B cell (primary cell): ENCODE results near the gene RAB28. TPM values are rescaled to one million over a fixed set of nuclear protein-coding genes. Genes with fewer than 3 reads are reported as not detected.

Experiments
- ATAC-seq: fragments of 200-7000 bp; cut with Tn5 transposase; one replicate; pipeline ENCODE4 v1.10.0; 2021; ENCODE audit warnings: low read depth, mild to moderate bottlenecking, moderate number of reproducible peaks, moderate library complexity
- CTCF ChIA-PET: fragments of 350-600 bp; sonication (Branson Sonifier 250); formaldehyde crosslinking; loops from one replicate; lab custom pipeline; 2021; ENCODE audit warnings: antibody characterized with exemption, inconsistent platforms; lab: Charles Lee
- POLR2A ChIA-PET: fragments of 350-600 bp; sonication (Branson Sonifier 250); formaldehyde crosslinking; loops from one replicate; lab custom pipeline; 2021; ENCODE audit warnings: antibody characterized with exemption; lab: Charles Lee
- DNase-seq: peaks from one replicate; pipeline ENCODE4 v3.0.0; 2013
- H2AFZ ChIP-seq: 2 replicates; pipeline ENCODE4 v1.6.1; 2012; ENCODE audit warnings: mild to moderate bottlenecking, low read depth, low read length; ENCODE audit not compliant: insufficient read depth, poor library complexity, severe bottlenecking
- H3K27ac ChIP-seq, 2 donors: 1 replicate in 1 of 2; 2 replicates in 1 of 2; pipeline ENCODE4 v1.5.1; 2012 to 2013; ENCODE audit warnings: low read length in 2 of 2, mild to moderate bottlenecking in 2 of 2, moderate library complexity in 1 of 2
- H3K27me3 ChIP-seq, 4 experiments: fragments of 200-600 bp in 1 of 4; sonication (generic) in 1 of 4; replicated peaks in 1 of 4; 1 replicate in 2 of 4; 2 replicates in 2 of 4; pipeline versions ENCODE4 v1.6.1 to v1.7.0; 2013 to 2016; ENCODE audit warnings: low read length in 3 of 4, mild to moderate bottlenecking in 2 of 4, mixed read lengths in 1 of 4, moderate library complexity in 1 of 4; ENCODE audit not compliant: insufficient read depth in 4 of 4, control insufficient read depth in 3 of 4; ENCODE audit errors: control extremely low read depth in 1 of 4
- H3K36me3 ChIP-seq, 2 experiments: replicated peaks in 1 of 2; 1 replicate in 1 of 2; 2 replicates in 1 of 2; pipeline versions ENCODE4 v1.6.1 to v1.7.1; 2013; ENCODE audit warnings: low read length in 1 of 2; ENCODE audit not compliant: insufficient read depth in 2 of 2, control insufficient read depth in 1 of 2; ENCODE audit errors: control extremely low read depth in 1 of 2, extremely low read depth in 1 of 2
- H3K4me1 ChIP-seq, 2 donors: fragments of 200-600 bp in 1 of 2; sonication (generic) in 1 of 2; 1 replicate in 1 of 2; 2 replicates in 1 of 2; pipeline versions ENCODE4 v1.5.1 to v1.6.1; 2013 to 2017; ENCODE audit warnings: low read length in 2 of 2; ENCODE audit not compliant: control insufficient read depth in 2 of 2, insufficient read depth in 2 of 2
- H3K4me2 ChIP-seq: replicated peaks from 2 replicates; pipeline ENCODE3; 2012; ENCODE audit warnings: mild to moderate bottlenecking, low read depth, low read length; ENCODE audit not compliant: poor library complexity, severe bottlenecking
- H3K4me3 ChIP-seq, 5 experiments: fragments of 200-600 bp in 1 of 5; sonication (generic) in 1 of 5; 1 replicate in 3 of 5; 2 replicates in 2 of 5; pipeline versions ENCODE4 v1.5.1 to v1.7.0; 2011 to 2016; ENCODE audit warnings: low read length in 4 of 5, mild to moderate bottlenecking in 4 of 5, low read depth in 2 of 5, control low read depth in 1 of 5, moderate library complexity in 1 of 5; ENCODE audit not compliant: insufficient read depth in 1 of 5; ENCODE audit errors: control extremely low read depth in 1 of 5, extremely low read depth in 1 of 5
- H3K79me2 ChIP-seq: fragments of 200-600 bp; sonication (generic); one replicate; pipeline ENCODE4 v1.6.0; 2016; ENCODE audit warnings: low read length; ENCODE audit not compliant: control insufficient read depth, insufficient read depth
- H3K9ac ChIP-seq: fragments of 200-600 bp; sonication (generic); 2 replicates; pipeline ENCODE4 v1.6.1; 2017; ENCODE audit warnings: mild to moderate bottlenecking, low read length, moderate library complexity
- H3K9me3 ChIP-seq, 3 donors: one replicate each; pipeline versions ENCODE4 v1.6.1 to v1.7.1; 2013; ENCODE audit warnings: low read length in 2 of 3; ENCODE audit not compliant: control insufficient read depth in 2 of 3, insufficient read depth in 1 of 3; ENCODE audit errors: control extremely low read depth in 1 of 3
- H4K20me1 ChIP-seq: 2 replicates; pipeline ENCODE4 v1.6.0; 2012; ENCODE audit warnings: mild to moderate bottlenecking, low read length; ENCODE audit not compliant: insufficient read depth, control insufficient read depth, poor library complexity, severe bottlenecking
- H3K27ac Mint-ChIP-seq: one replicate; pipeline ENCODE4 v1.8.0; 2021; ENCODE audit warnings: mixed read lengths
- H3K27me3 Mint-ChIP-seq: one replicate; pipeline ENCODE4 v1.8.0; 2021; ENCODE audit warnings: mixed read lengths
- H3K4me1 Mint-ChIP-seq: one replicate; pipeline ENCODE4 v1.8.0; 2021; ENCODE audit warnings: mixed read lengths
- H3K4me3 Mint-ChIP-seq: one replicate; pipeline ENCODE4 v1.8.0; 2021; ENCODE audit warnings: mixed read lengths
- H3K9me3 Mint-ChIP-seq: one replicate; pipeline ENCODE4 v1.8.0; 2022; ENCODE audit warnings: mixed read lengths; ENCODE audit not compliant: insufficient read depth
- EZH2 ChIP-seq: IDR thresholded peaks from 2 replicates; pipeline ENCODE4 v1.6.1; 2012; ENCODE audit warnings: borderline replicate concordance, low read depth, mild to moderate bottlenecking, moderate library complexity, low read length; ENCODE audit not compliant: insufficient read depth, poor library complexity, severe bottlenecking
- WGBS: methylation state at CpG from one replicate; pipeline ENCODE4 v1.1.5; 2013; ENCODE audit warnings: missing lambda C conversion rate; ENCODE audit not compliant: insufficient coverage; 5-methylcytosine and 5-hydroxymethylcytosine counted together
- intact Hi-C: fragments of 100-400 bp; cut with micrococcal nuclease; formaldehyde crosslinking; loops from one replicate; pipeline ENCODE4 v1.10.0; 2022
- polyA plus RNA-seq: library from polyadenylated mRNA; depleted of rRNA; stranded (reverse); fragments of >200 nt; gene quantifications from 2 replicates; pipeline ENCODE4 v1.2.3, GENCODE V29; 2012
- total RNA-seq, 2 donors: library from RNA; stranded (reverse); fragments of 120-200 nt in 1 of 2; gene quantifications; 1 replicate in 1 of 2; 2 replicates in 1 of 2; pipeline versions ENCODE4 v1.2.3 to v1.2.4, GENCODE V29; 2013 to 2022
- TF ChIP-seq, protein P1 (sequence below): fragments of 200-600 bp; IDR thresholded peaks from one replicate; pipeline ENCODE4 v1.8.0; 2022; ENCODE audit warnings: antibody characterized with exemption, mild to moderate bottlenecking

The RAB28 gene
- total and polyA plus RNA-seq, 2 donors (not counting 1 experiment from before 2014, with no cell fraction given), result 7.2 to 17.4 TPM

DNA sequence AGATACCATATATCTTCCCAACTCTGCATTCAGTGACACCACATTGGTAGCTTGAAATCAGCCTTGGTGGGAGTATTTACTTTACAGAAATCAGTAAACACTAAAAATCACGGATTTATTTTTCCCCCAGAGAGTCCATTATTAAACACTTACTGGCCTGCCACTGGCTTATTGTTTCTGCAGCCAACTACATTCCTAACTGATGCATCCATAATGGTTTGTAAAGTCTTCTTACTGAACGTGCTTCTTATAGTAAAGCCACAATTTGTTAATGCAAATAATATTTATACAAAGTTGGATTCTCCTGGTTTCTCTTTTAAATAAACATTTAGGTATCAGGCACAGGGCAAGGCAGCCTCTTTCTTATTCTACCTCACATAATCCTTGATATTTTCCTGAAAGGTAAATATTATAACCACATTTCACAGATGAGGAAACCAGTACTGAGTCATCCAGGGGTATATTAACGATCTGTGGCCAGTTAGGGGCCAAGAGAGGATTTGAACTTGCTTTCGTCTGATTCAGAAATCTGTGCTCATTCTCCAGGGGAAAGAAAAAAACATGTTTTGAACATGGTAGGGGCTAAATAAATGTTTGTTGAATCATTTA lies 136.5 kb downstream of the RAB28 start:
- no peak overlapping the region for H3K27ac ChIP-seq
- no peaks in the 10 kb centered on the region for H3K36me3 ChIP-seq
- H3K27me3 Mint-ChIP-seq, result no peaks in the 10 kb centered on the region
- no peak overlapping the region for H2AFZ ChIP-seq
- DNase-seq (no peak), ATAC-seq (no peak)
- H3K4me1 Mint-ChIP-seq, result no peaks in the 10 kb centered on the region
- no peaks in the 10 kb centered on the region for H3K79me2 ChIP-seq
- TF ChIP-seq EZH2, result no peak
- TF ChIP-seq, protein P1, sequence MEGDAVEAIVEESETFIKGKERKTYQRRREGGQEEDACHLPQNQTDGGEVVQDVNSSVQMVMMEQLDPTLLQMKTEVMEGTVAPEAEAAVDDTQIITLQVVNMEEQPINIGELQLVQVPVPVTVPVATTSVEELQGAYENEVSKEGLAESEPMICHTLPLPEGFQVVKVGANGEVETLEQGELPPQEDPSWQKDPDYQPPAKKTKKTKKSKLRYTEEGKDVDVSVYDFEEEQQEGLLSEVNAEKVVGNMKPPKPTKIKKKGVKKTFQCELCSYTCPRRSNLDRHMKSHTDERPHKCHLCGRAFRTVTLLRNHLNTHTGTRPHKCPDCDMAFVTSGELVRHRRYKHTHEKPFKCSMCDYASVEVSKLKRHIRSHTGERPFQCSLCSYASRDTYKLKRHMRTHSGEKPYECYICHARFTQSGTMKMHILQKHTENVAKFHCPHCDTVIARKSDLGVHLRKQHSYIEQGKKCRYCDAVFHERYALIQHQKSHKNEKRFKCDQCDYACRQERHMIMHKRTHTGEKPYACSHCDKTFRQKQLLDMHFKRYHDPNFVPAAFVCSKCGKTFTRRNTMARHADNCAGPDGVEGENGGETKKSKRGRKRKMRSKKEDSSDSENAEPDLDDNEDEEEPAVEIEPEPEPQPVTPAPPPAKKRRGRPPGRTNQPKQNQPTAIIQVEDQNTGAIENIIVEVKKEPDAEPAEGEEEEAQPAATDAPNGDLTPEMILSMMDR, result no peak
- WGBS, result 100% methylated on average over 1 of the region's 4 CpGs
- H3K4me1 ChIP-seq, result no peaks in the 10 kb centered on the region
- no peaks in the 10 kb centered on the region for H4K20me1 ChIP-seq
- no peak overlapping the region for H3K27ac Mint-ChIP-seq
- intact Hi-C loops, result no loop called here
- CTCF ChIA-PET, result no interaction called here
- no peak overlapping the region for H3K4me3 ChIP-seq
- no peak overlapping the region for H3K9ac ChIP-seq
- no peaks in the 10 kb centered on the region for H3K9me3 ChIP-seq
- no peaks in the 10 kb centered on the region for H3K27me3 ChIP-seq
- H3K4me2 ChIP-seq, result no peak overlapping the region
- POLR2A ChIA-PET, result no interaction called here
- no peak overlapping the region for H3K4me3 Mint-ChIP-seq
- H3K9me3 Mint-ChIP-seq, result no peaks in the 10 kb centered on the region

DNA sequence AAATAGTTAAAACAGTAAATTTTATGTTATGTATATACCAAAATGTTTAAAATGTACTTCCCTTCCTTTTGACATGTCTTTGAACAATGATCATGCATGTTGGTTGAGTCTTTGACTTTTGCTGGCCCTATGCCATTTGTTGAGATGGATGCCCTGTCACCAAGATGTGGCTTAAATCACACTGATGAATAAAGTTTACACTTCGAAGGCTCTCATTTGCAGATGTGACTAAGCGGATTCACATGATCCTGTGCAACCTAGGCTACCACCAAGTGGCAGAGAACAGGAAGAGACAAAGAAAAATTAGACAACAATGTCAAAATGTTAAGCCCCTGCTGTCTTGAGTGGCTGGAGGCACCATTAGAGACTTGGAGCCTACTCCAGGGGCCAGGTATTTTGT lies 139.9 kb downstream of the RAB28 start:
- H4K20me1 ChIP-seq, result no peaks in the 10 kb centered on the region
- H3K36me3 ChIP-seq, result no peaks in the 10 kb centered on the region
- no peaks in the 10 kb centered on the region for H3K4me1 Mint-ChIP-seq
- no peak overlapping the region for H3K4me2 ChIP-seq
- no peaks in the 10 kb centered on the region for H3K79me2 ChIP-seq
- POLR2A ChIA-PET, result no interaction called here
- H3K27ac ChIP-seq, result no peak overlapping the region
- H3K27me3 ChIP-seq, result no peaks in the 10 kb centered on the region
- H3K9ac ChIP-seq, result no peak overlapping the region
- H3K27me3 Mint-ChIP-seq, result no peaks in the 10 kb centered on the region
- intact Hi-C loops, result no loop called here
- H3K4me3 ChIP-seq, result no peak overlapping the region
- CTCF ChIA-PET, result no interaction called here
- H3K4me3 Mint-ChIP-seq, result no peak overlapping the region
- H3K9me3 ChIP-seq, result no peaks in the 10 kb centered on the region
- TF ChIP-seq, protein P1, result no peak
- no peak for TF ChIP-seq EZH2
- no peak overlapping the region for H2AFZ ChIP-seq
- no peaks in the 10 kb centered on the region for H3K4me1 ChIP-seq
- ATAC-seq (no peak), DNase-seq (no peak)
- no peaks in the 10 kb centered on the region for H3K9me3 Mint-ChIP-seq
- 67% methylated on average over 2 of the region's 2 CpGs for WGBS
- no peak overlapping the region for H3K27ac Mint-ChIP-seq
